Activated T-helper 17 cell treated with anti-CD3 and anti-CD28 coated beads, Interleukin-2, amount 50 U/mL, for 72 hours (primary cell): ENCODE data around the gene TRH. TPM values are rescaled to one million over a fixed set of nuclear protein-coding genes. Genes with fewer than 3 reads are reported as not detected.
"Not testable (repeated sequence)": the region's sequence is repeated elsewhere in the genome, so short reads cannot be mapped to it uniquely, and the experiment has no call there.

Experiments
- ATAC-seq: fragments of 150-1000 bp; cut with Tn5 transposase; replicated peaks from 2 replicates; pipeline ENCODE4 v1.10.0; 2021; ENCODE audit warnings: mild to moderate bottlenecking, moderate library complexity
- H3K27ac Mint-ChIP-seq: one replicate; pipeline ENCODE4 v1.8.0; 2022; ENCODE audit warnings: mixed read lengths
- H3K27me3 Mint-ChIP-seq: one replicate; pipeline ENCODE4 v1.8.0; 2022; ENCODE audit warnings: mixed read lengths
- H3K36me3 Mint-ChIP-seq: one replicate; pipeline ENCODE4 v1.8.0; 2022; ENCODE audit warnings: low read depth, mild to moderate bottlenecking, mixed read lengths
- H3K4me1 Mint-ChIP-seq: one replicate; pipeline ENCODE4 v1.8.0; 2022; ENCODE audit warnings: mixed read lengths
- H3K4me3 Mint-ChIP-seq: one replicate; pipeline ENCODE4 v1.8.0; 2022; ENCODE audit warnings: mild to moderate bottlenecking, mixed read lengths
- H3K9me3 Mint-ChIP-seq: one replicate; pipeline ENCODE4 v1.8.0; 2022; ENCODE audit warnings: mixed read lengths
- total RNA-seq, 2 donors: library from RNA; stranded (reverse); gene quantifications; one replicate each; pipeline ENCODE4 v1.2.3, GENCODE V29; 2022

The TRH gene
- total RNA-seq, 2 donors from 2014 or later, result not detected

DNA sequence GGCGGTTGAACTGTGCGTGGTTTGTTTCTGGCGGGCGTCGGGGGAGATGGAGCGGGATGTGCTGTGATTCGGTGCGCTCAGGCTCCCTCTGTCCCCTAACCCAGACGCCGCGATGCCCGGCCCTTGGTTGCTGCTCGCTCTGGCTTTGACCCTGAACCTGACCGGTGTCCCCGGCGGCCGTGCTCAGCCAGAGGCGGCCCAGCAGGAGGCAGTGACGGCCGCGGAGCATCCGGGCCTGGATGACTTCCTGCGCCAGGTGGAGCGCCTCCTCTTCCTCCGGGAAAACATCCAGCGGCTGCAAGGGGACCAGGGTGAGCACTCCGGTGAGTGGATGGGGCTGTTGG, 1.2 kb downstream of the TRH start:
- Mint-ChIP-seq H3K27me3 (peaks cover 49% of the 10 kb centered on the region), H3K4me1 (no peaks in the 10 kb centered on the region), H3K27ac (no peak overlapping the region), H3K36me3 (no peaks in the 10 kb centered on the region), H3K4me3 (peak overlapping the region; percentile 68), H3K9me3 (no peaks in the 10 kb centered on the region)
- no peak for ATAC-seq

- Mint-ChIP-seq H3K27ac (no peak overlapping the region), H3K9me3 (no peaks in the 10 kb centered on the region), H3K4me1 (no peaks in the 10 kb centered on the region), H3K27me3 (peaks cover 49% of the 10 kb centered on the region), H3K36me3 (no peaks in the 10 kb centered on the region), H3K4me3 (no peak overlapping the region)
- no peak for ATAC-seq
Measured at GRCh38 chr3:129976286-129976685, 1.8 kb downstream of the TRH start.

GRCh38 chr3:129978123-129978522, 3.6 kb downstream of the TRH start:
- ATAC-seq, result no peak
- no peaks in the 10 kb centered on the region for H3K4me1 Mint-ChIP-seq
- H3K4me3 Mint-ChIP-seq, result no peak overlapping the region
- H3K9me3 Mint-ChIP-seq, result no peaks in the 10 kb centered on the region
- H3K27me3 Mint-ChIP-seq, result peaks cover 42% of the 10 kb centered on the region
- no peak overlapping the region for H3K27ac Mint-ChIP-seq
- H3K36me3 Mint-ChIP-seq, result no peaks in the 10 kb centered on the region

DNA sequence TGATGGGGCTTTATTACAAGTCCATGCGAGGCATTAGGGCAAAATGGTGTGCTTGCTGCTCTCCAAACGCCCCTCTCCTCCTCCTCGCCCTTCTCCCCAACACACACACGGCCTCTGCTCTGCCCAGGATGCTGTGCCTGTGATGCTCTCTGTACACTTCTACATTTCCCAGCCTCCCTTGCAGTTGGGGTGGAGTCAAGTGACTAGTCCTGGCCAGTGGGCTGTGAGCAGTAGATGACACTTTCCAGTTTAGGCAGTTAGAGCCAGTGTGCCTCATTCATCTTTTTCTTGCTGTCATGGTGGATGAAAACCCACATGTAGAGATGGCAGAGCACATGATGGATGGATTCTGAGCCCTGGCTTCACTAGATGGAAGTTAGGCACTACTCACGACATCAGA, 5.4 kb downstream of the TRH start:
- ATAC-seq, result no peak
- Mint-ChIP-seq H3K4me1 (no peaks in the 10 kb centered on the region), H3K36me3 (no peaks in the 10 kb centered on the region), H3K27ac (no peak overlapping the region), H3K4me3 (no peak overlapping the region), H3K9me3 (no peaks in the 10 kb centered on the region), H3K27me3 (peaks cover 38% of the 10 kb centered on the region)

DNA sequence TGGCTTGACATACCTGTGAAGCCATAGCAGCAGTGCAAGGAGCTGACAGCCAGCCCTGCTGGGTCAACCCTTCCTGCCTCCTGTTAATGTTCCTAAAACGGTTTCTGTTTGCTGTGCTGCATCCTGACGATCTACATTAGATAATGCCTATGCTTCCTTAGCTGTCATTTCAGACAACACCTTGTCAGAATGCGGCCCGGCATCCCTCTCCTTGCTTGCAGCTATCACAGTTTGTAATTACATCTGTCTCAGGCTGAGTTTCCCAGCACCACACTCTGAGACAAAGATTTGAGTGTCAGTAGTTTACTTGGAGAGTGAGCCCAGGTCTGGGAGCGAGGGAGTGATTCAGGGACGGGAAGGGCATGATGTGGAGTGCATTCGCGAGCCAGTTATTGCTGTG, 9.0 kb downstream of the TRH start:
- no peaks in the 10 kb centered on the region for H3K36me3 Mint-ChIP-seq
- H3K27me3 Mint-ChIP-seq, result peaks cover 13% of the 10 kb centered on the region
- H3K27ac Mint-ChIP-seq, result no peak overlapping the region
- no peaks in the 10 kb centered on the region for H3K9me3 Mint-ChIP-seq
- H3K4me3 Mint-ChIP-seq, result no peak overlapping the region
- no peaks in the 10 kb centered on the region for H3K4me1 Mint-ChIP-seq
- ATAC-seq, result no peak

DNA sequence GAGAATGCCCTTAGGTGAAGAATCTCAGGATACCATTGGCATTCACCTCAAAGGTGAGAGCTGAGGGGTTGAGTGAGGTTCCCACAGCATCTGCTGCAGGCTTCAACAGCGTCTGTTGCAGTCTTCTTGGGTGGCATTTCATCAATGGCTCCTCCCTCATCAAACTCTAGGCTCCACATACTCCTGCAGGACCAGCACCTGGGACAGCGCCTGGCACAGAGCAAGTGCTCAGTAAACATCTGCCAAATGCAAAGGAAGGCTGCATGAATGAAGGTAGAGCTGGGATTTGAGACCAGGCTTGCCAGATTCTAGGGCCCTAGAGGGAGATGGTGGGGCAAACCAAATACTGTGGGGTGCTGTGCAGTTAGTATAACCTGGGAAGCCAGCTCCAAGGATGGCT, 9.6 kb downstream of the TRH start:
- H3K27ac Mint-ChIP-seq, result no peak overlapping the region
- no peak overlapping the region for H3K4me3 Mint-ChIP-seq
- no peaks in the 10 kb centered on the region for H3K9me3 Mint-ChIP-seq
- H3K27me3 Mint-ChIP-seq, result peaks cover 13% of the 10 kb centered on the region
- no peaks in the 10 kb centered on the region for H3K4me1 Mint-ChIP-seq
- no peak for ATAC-seq
- no peaks in the 10 kb centered on the region for H3K36me3 Mint-ChIP-seq

- H3K27me3 Mint-ChIP-seq, result peaks cover 10% of the 10 kb centered on the region
Measured at GRCh38 chr3:129985113-129985512, 10.6 kb downstream of the TRH start.

DNA sequence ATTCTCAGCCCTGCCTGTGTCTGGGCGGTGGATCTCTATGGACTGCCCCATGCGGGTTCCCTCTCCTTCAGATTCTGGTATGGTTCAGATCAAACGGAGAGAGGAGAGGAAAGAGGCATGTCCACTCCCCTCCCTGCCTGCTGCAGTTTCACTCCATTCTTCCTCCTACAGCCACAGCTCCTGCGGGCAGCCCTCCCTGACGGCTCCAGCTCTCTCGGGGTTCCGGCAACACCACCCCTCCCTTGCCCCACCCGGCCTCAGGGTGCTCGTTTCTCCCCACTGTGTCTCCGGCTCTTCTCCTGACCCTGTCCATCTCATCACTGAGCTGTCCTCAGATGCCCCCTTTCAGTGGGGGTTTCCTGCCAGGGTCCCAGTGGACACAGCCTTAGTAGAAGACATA, 13.9 kb downstream of the TRH start:
- no peak overlapping the region for H3K4me3 Mint-ChIP-seq
- H3K36me3 Mint-ChIP-seq, result no peaks in the 10 kb centered on the region
- ATAC-seq, result no peak
- no peak overlapping the region for H3K27ac Mint-ChIP-seq
- H3K27me3 Mint-ChIP-seq, result peaks cover 12% of the 10 kb centered on the region
- no peaks in the 10 kb centered on the region for H3K9me3 Mint-ChIP-seq
- H3K4me1 Mint-ChIP-seq, result no peaks in the 10 kb centered on the region

More at GRCh38 chr3:129985113-129985512, 10.6 kb downstream of the TRH start:
- H3K9me3 Mint-ChIP-seq, result no peaks in the 10 kb centered on the region
- no peaks in the 10 kb centered on the region for H3K36me3 Mint-ChIP-seq
- H3K4me1 Mint-ChIP-seq, result no peaks in the 10 kb centered on the region
- no peak overlapping the region for H3K4me3 Mint-ChIP-seq
- no peak for ATAC-seq
- no peak overlapping the region for H3K27ac Mint-ChIP-seq

GRCh38 chr3:129989414-129989813, 14.9 kb downstream of the TRH start:
- no peaks in the 10 kb centered on the region for H3K9me3 Mint-ChIP-seq
- H3K4me3 Mint-ChIP-seq, result no peak overlapping the region
- no peak overlapping the region for H3K27ac Mint-ChIP-seq
- peaks cover 15% of the 10 kb centered on the region for H3K27me3 Mint-ChIP-seq
- no peak for ATAC-seq
- no peaks in the 10 kb centered on the region for H3K36me3 Mint-ChIP-seq
- H3K4me1 Mint-ChIP-seq, result no peaks in the 10 kb centered on the region

DNA sequence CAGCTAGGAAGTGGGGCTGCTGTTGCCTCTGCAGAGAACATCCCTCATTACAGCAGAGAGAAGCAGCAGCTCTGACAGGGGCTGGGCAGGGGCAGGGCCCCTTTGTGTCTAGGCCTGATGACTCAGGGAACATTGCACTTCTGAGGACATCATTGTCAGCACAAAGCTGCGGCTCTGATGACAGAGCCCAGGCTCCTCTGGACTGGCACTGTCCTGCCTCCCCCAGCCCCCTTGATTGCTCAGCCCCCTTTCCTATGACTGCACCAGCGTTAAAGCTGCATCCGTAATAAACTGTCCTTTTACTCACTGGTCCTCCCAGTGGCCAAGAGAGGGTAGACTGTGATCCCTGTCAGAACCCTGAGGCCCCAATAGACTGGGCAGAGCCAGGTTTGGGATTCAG, 18.3 kb downstream of the TRH start:
- H3K4me1 Mint-ChIP-seq, result no peaks in the 10 kb centered on the region
- no peaks in the 10 kb centered on the region for H3K36me3 Mint-ChIP-seq

GRCh38 chr3:129994883-129995559, 20.5 kb downstream of the TRH start:
- no peaks in the 10 kb centered on the region for H3K4me1 Mint-ChIP-seq
- H3K27ac Mint-ChIP-seq, result no peak overlapping the region
- ATAC-seq, result no peak
- no peak overlapping the region for H3K4me3 Mint-ChIP-seq
- peaks cover 26% of the 10 kb centered on the region for H3K27me3 Mint-ChIP-seq
- H3K36me3 Mint-ChIP-seq, result no peaks in the 10 kb centered on the region
- no peaks in the 10 kb centered on the region for H3K9me3 Mint-ChIP-seq

More for the DNA sequence above, 18.3 kb downstream of the TRH start:
- Mint-ChIP-seq H3K27me3 (peaks cover 24% of the 10 kb centered on the region), H3K27ac (no peak overlapping the region), H3K4me3 (no peak overlapping the region), H3K9me3 (no peaks in the 10 kb centered on the region)
- no peak for ATAC-seq

DNA sequence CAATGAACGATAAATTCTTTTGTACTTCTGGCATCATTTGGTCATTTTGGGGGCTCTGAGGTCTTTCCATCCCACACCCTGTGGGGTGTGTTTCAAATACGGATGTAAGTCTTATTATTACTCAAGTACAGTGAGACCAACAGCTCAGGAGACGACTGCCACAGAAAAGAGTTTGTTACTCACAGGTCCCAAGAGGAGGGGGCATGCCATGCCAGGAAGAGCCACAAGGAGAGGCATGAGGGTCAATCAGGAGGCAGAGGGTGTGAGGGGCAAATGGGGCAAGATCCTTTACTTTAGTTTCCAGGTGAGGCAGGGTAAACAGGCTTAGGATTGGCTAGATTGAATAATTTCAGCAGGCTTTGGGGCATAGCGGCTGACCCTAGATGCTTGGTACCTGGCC, 21.6 kb downstream of the TRH start:
- H3K36me3 Mint-ChIP-seq, result no peaks in the 10 kb centered on the region
- no peaks in the 10 kb centered on the region for H3K4me1 Mint-ChIP-seq
- H3K4me3 Mint-ChIP-seq, result no peak overlapping the region
- peaks cover 26% of the 10 kb centered on the region for H3K27me3 Mint-ChIP-seq
- no peak for ATAC-seq
- no peaks in the 10 kb centered on the region for H3K9me3 Mint-ChIP-seq
- no peak overlapping the region for H3K27ac Mint-ChIP-seq

DNA sequence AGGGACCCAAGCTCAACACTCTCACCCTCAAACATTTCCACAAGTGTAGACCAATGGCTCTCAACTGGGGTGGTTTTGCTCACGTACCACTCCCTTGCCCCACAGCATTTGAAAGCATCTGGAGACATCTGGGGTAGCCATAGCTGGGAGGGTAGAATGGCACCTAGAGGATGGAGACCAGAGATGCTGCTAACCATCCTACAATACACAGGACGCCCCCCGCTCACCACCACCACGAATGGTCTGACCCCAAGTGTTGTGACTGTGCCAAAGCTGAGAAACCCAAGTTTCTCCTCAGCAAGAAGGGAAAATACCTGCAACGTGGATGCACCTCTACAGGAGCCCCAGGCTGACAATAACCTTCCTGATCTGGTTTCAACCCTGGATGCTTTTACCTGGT, 24.7 kb downstream of the TRH start:
- H3K4me1 Mint-ChIP-seq, H3K36me3 Mint-ChIP-seq, H3K27ac Mint-ChIP-seq, H3K9me3 Mint-ChIP-seq, ATAC-seq, H3K4me3 Mint-ChIP-seq: not testable (repeated sequence)
- H3K27me3 Mint-ChIP-seq, result peaks cover 21% of the 10 kb centered on the region

DNA sequence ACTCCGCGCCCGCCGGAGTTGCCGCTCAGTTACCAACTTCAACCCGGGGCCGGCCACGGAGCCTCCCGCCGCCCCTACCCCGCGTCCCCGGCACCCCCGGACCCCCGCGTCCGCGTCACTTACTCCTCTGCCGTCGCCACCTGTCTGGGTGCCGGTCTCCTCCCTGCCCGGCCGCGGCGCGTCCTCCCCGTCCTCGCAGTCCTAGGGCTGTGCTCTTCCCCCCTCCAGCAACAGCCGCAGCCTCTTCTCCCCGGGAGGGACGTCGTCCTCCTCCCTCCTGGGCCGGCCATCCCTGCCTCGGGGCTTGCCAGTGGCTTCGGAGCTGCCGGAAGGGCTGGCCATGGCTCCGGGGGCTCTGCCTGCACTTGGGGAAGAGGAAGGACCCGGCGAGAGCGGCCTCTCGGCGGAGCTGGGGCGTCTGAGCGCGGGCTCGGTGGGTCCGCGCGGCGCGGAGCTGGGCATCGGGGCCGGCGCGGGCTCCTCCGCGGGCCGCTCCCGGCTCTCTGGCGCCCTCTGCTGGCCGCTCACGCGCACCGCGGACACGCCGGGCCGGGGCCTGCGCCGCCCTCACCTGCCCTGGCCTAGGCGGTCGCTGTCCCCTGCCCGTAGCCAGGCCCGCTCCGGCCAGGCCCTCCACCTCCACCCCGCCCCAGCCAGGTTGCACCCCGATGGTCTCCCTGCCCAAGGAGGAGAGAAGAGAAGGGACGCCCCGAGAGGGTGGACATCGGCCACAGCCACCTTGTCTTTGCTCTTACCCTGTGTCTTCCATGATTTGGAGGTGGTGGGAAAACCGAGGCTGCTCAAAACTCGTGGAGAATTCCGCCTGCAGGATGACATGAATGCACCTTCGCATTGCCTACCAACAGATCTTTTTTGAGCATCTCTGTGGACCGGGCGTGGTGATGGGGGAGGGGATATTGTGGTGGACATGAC, 28.4 kb downstream of the TRH start:
- not testable (repeated sequence) for H3K36me3 Mint-ChIP-seq, H3K9me3 Mint-ChIP-seq, H3K4me1 Mint-ChIP-seq
- peak; percentile 77 for ATAC-seq
- H3K27me3 Mint-ChIP-seq, result peaks cover 26% of the 10 kb centered on the region
- H3K4me3 Mint-ChIP-seq, result peak overlapping the region; percentile 55
- peak overlapping the region; percentile 12 for H3K27ac Mint-ChIP-seq

GRCh38 chr3:130010556-130010955, 36.0 kb downstream of the TRH start:
- no peaks in the 10 kb centered on the region for H3K4me1 Mint-ChIP-seq
- peaks cover 34% of the 10 kb centered on the region for H3K27me3 Mint-ChIP-seq
- no peak for ATAC-seq
- no peak overlapping the region for H3K4me3 Mint-ChIP-seq
- no peaks in the 10 kb centered on the region for H3K36me3 Mint-ChIP-seq
- no peaks in the 10 kb centered on the region for H3K9me3 Mint-ChIP-seq
- H3K27ac Mint-ChIP-seq, result no peak overlapping the region
